HG02642 (cell line): ENCODE results near the gene C4orf51.
"Not testable (repeated sequence)": the region's sequence is repeated elsewhere in the genome, so short reads cannot be mapped to it uniquely, and the experiment has no call there.

Experiments used
- ATAC-seq: cut with Tn5 transposase; IDR thresholded peaks from one replicate; pipeline ENCODE4 v1.9.1; 2021; ENCODE audit warnings: mild to moderate bottlenecking; ENCODE audit not compliant: unreplicated experiment, poor library complexity

Gene C4orf51

GRCh38 chr4:145679991-145680455 is at the start of gene C4orf51:
TSS of gene C4orf51 (plus strand) at chr4:145680146. CDS start at chr4:145680204, 58 bp downstream.
- ATAC-seq = no peak

- no peak for ATAC-seq
Measured at GRCh38 chr4:145635117-145635516, 44.8 kb upstream of the C4orf51 start.

DNA sequence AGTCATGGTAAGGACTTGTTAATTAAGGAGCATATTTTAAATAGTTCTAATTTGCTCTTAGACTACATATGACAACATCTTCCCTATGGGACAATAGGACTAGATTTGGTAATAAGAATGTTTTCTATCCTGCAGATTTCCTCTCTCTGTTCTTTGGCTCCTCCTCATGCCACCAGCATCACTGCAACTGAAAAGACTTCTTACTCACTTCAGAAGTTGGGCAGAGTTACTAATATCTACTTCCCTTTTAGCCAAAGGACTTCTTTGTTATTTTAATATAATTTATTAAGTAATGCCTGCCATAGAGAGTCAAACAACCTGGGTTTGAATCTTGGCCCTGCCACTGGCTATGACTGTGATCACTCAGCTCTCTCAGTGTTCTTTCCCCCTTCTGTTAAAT is 44.3 kb upstream of the C4orf51 start:
- ATAC-seq = no peak

GRCh38 chr4:145639186-145639698 is 40.7 kb upstream of the C4orf51 start:
- ATAC-seq = no peak

GRCh38 chr4:145640236-145640635 is 39.7 kb upstream of the C4orf51 start:
- ATAC-seq = not testable (repeated sequence)

DNA sequence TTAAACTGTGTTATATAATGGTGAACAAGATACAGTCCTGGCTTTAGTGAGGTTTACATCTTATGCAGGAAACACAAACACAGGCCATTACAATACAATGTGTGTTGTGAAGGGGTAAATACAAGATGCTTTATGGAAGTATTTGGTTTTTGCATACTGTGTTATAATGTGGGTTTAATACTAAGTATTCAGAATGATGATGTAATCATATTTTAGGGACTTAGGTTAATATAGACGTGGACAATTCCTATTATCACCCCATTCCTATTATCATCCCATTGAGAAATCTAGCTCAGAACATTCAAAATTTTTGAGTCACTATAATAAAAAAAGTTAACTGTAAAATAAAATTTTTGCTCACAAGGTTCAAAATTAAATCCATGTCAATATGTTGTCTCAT is 36.7 kb upstream of the C4orf51 start:
- ATAC-seq = no peak

DNA sequence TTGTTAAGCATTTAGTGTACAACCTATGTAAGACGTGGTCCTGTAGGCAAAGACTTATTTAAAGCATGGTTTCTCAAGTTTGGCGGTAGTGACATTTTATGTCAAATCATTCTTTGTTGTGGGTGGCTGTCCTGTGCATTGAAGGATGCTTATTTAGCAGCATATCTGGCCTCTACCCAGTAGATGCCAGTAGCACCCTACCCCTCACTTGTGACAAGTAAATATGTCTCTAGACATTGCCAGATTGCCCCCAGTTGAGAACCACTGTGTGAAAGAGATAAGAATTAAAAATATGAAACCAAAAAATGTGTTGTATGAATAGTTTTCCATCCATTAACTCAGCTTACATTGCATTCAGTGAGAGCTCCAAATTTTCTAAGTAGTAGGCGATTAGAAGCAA is 35.2 kb upstream of the C4orf51 start:
- no peak for ATAC-seq

DNA sequence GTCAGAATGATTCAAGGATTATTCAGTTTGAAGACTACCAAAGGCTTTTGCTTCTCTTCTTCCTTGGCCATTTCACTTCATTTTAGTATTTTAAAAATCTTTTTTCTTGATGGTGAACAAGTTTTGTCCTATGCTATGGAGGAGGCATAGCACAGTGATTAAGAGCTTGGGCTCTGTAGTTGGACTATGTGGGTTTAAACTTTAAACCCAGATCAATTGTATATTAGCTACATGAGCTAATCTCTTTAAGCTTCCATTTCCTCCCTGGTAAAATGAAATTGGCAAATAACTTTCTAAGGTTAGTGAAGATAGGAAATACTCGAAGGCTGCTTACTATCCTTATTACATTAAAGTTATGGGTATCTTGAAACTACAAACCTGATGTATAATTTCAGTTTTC is 23.8 kb upstream of the C4orf51 start:
- no peak for ATAC-seq

DNA sequence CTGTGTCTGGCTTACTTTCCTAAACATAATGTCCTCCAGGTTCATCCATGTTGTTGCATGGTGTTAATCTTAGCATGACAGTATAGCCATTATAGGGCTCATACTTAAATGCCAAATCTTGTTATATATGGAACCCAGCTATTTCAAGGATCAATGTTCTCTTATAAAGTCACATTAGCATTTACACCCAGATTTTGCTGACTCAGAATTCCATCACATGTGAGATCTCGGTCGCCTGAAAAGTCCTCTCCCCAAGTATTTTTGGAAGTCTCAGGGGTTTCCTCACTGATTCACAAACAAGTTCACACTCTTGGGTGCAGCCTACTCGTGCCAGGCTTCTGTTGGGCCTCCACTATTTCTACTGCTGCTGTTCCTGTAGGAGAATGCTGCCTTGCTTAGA is 19.9 kb upstream of the C4orf51 start:
- no peak for ATAC-seq

- ATAC-seq = no peak
Measured at GRCh38 chr4:145663194-145663593, 16.8 kb upstream of the C4orf51 start.

- ATAC-seq = no peak
Measured at GRCh38 chr4:145665773-145666172, 14.2 kb upstream of the C4orf51 start.

DNA sequence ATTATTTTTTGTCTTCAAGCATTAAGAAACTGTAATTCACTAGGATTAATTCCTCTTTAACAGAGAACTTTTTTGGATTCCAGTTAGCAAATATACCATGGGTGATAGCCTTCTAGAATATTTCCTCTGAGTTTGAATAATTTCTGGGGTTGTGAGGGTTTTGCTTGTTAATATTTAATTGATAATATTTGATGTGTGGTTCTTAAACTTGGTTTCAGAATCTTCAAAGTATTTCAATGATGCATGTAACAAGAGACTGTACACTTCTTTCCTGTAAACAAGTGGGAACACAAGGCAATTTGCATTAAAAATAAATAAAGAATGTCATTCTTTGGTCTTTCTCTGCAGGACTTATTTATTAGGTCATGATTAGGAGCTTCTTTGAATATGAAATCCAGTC is 9.5 kb upstream of the C4orf51 start:
- ATAC-seq = no peak

DNA sequence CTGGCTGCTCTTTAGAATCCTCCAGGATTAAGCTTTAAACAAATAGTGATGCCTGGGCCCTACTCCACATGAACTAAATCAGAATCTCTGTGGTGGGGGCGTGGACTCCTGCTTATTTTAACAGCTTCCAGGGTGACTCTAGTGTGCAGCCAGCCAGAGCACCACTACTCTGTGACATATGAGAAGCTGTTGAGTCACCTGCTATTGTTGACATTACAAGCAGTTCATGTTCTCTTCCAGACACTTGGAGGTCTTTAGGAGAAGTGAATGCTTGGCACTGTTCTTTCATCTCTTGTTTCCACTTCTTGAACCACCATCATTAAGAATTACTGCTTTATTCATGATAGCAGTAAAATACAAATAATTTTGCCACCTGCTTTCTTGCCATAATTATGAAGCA is 426 bp upstream of the C4orf51 start:
- ATAC-seq = no peak

- no peak for ATAC-seq
Measured at GRCh38 chr4:145680902-145681301, 956 bp downstream of the C4orf51 start.

- no peak for ATAC-seq
Measured at GRCh38 chr4:145681518-145681917, 1.6 kb downstream of the C4orf51 start.

GRCh38 chr4:145681956-145682355 is 2.0 kb downstream of the C4orf51 start:
- ATAC-seq = no peak

DNA sequence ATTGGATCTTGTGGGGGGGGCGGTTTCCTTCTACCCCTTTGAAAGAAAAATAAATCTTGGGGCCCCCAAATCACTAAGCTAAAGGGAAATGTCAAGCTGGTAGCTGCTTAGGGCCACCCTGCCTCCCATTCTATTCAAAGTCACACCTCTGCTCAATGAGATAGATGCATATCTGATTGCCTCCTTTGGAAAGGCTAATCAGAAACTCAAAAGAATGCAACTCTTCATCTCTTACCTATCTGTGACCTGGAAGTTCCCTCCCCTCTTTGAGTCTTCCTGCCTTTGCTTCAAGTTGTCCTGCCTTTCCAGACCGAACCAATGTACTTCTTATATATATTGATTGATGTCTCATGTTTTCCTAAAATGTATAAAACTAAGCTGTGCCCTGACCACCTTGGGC is 7.0 kb downstream of the C4orf51 start:
- no peak for ATAC-seq

GRCh38 chr4:145690610-145691009 is 10.7 kb downstream of the C4orf51 start:
- no peak for ATAC-seq

DNA sequence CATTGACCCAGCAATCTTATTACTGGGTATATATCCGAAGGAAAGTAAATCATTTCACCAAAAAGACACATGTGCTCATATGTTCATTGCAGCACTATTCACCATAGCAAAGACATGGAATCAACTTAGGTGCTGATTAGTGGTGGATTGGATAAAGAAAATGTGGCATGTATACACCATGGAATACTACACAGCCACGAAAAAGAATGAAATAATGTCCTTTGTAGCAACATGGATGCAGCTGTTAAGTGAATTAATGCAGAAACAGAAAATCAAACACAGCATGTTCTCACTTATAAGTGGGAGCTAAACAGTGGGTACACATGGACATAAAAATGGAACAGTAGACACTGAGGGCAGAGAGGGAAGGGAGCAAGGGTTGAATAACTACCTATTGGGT is 11.5 kb downstream of the C4orf51 start:
- ATAC-seq = not testable (repeated sequence)

DNA sequence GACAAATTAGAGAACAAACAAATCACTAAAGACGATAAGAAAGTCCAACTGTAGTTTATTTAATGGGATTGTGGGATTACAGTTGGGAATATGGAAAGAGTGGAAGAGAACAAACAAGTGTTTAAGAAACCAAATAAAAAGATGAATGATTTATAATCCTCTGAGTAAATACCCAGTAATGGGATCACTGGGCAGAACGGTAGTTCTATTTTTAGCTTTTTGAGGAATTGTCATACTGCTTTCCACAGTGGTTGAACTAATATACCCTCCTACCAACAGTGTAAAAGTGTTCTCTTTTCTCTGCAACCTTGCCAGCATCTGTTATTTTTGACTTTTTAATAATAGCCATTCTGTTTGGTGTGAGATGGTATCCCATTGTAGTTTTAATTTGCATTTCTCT is 15.0 kb downstream of the C4orf51 start:
- no peak for ATAC-seq

DNA sequence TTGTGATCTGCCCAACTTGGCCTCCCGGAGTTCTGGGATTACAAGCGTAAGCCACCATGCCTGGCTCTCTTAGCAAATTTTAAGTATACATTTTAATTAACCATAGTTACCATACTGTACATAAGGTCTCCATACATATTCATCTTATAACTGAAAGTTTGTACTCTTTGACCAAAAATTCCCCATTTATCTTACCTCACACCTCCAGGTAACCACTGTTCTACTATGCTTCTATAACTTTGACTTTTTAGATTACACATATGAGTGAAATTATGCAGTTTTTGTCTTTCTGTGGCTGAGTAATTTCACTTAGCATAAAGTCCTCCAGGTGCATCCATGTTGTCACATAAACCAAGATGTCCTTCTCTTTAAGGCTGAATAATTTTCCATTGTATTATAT is 17.4 kb downstream of the C4orf51 start:
- ATAC-seq = peak; percentile 56

GRCh38 chr4:145698507-145698906 is 18.6 kb downstream of the C4orf51 start:
- ATAC-seq = no peak
